ENCODE measurements around the gene CLEC19A.

The CLEC19A gene

GRCh38 chr16:19241512-19241911, 44.0 kb upstream of the CLEC19A start:
- H3K4me3 ChIP-seq (replicated peaks; ENCODE audit: low read depth, low read length): no peak overlapping the region
- DNase-seq (ENCODE audit: extremely low read depth, low read depth): no peak
- no peak for TF ChIP-seq CTCF (IDR thresholded peaks at IDR 0.05; ENCODE audit: low read depth, low read length, missing control alignments)

- no peak overlapping the region for H3K4me3 ChIP-seq (replicated peaks; ENCODE audit: low read depth, low read length)
- DNase-seq (ENCODE audit: extremely low read depth, low read depth): no peak
- TF ChIP-seq CTCF (IDR thresholded peaks at IDR 0.05; ENCODE audit: low read depth, low read length, missing control alignments): no peak
Measured at GRCh38 chr16:19242186-19242585, 43.3 kb upstream of the CLEC19A start.

GRCh38 chr16:19242987-19243575, 42.5 kb upstream of the CLEC19A start:
- H3K4me3 ChIP-seq (replicated peaks; ENCODE audit: low read depth, low read length): no peak overlapping the region
- DNase-seq (ENCODE audit: extremely low read depth, low read depth): no peak
- no peak for TF ChIP-seq CTCF (IDR thresholded peaks at IDR 0.05; ENCODE audit: low read depth, low read length, missing control alignments)

GRCh38 chr16:19245326-19245925, 40.1 kb upstream of the CLEC19A start:
- TF ChIP-seq CTCF (IDR thresholded peaks at IDR 0.05; ENCODE audit: low read depth, low read length, missing control alignments): no peak
- DNase-seq (ENCODE audit: extremely low read depth, low read depth): no peak
- no peak overlapping the region for H3K4me3 ChIP-seq (replicated peaks; ENCODE audit: low read depth, low read length)

GRCh38 chr16:19252904-19253303, 32.6 kb upstream of the CLEC19A start:
- no peak for DNase-seq (ENCODE audit: extremely low read depth, low read depth)
- no peak for TF ChIP-seq CTCF (IDR thresholded peaks at IDR 0.05; ENCODE audit: low read depth, low read length, missing control alignments)
- no peak overlapping the region for H3K4me3 ChIP-seq (replicated peaks; ENCODE audit: low read depth, low read length)

- no peak overlapping the region for H3K4me3 ChIP-seq (replicated peaks; ENCODE audit: low read depth, low read length)
- DNase-seq (ENCODE audit: extremely low read depth, low read depth): no peak
- no peak for TF ChIP-seq CTCF (IDR thresholded peaks at IDR 0.05; ENCODE audit: low read depth, low read length, missing control alignments)
Measured at GRCh38 chr16:19254611-19255010, 30.9 kb upstream of the CLEC19A start.
